GM18526 (cell line): Measurements from ENCODE around the gene PTPRK.
A peak's percentile ranks its signal among the peaks of the same experiment; 100 is the strongest.

Source experiments
- POLR2A ChIP-seq: IDR thresholded peaks from 3 replicates; pipeline ENCODE4 v1.6.1; 2011; ENCODE audit not compliant: insufficient read length; ENCODE audit errors: extremely low read depth

The PTPRK gene

GRCh38 chr6:128520436-128521281 is at the start of gene PTPRK:
Gene PTPRK, minus strand, starts transcription at chr6:128520599. Its CDS starts 241 bp downstream, at chr6:128520358.
- peak; percentile 66 for TF ChIP-seq POLR2A

GRCh38 chr6:128567029-128567428 is 46.6 kb upstream of the PTPRK start:
- no peak for TF ChIP-seq POLR2A

GRCh38 chr6:128560966-128561365 is 40.6 kb upstream of the PTPRK start:
- no peak for TF ChIP-seq POLR2A

- TF ChIP-seq POLR2A: no peak
Measured at GRCh38 chr6:128558924-128559323, 38.5 kb upstream of the PTPRK start.

- TF ChIP-seq POLR2A: no peak
Measured at GRCh38 chr6:128558021-128558420, 37.6 kb upstream of the PTPRK start.

- TF ChIP-seq POLR2A: no peak
Measured at GRCh38 chr6:128557081-128557480, 36.7 kb upstream of the PTPRK start.

GRCh38 chr6:128554302-128554701 is 33.9 kb upstream of the PTPRK start:
- no peak for TF ChIP-seq POLR2A

- TF ChIP-seq POLR2A: no peak
Measured at GRCh38 chr6:128541261-128541660, 20.9 kb upstream of the PTPRK start.

- no peak for TF ChIP-seq POLR2A
Measured at GRCh38 chr6:128538763-128539162, 18.4 kb upstream of the PTPRK start.

- no peak for TF ChIP-seq POLR2A
Measured at GRCh38 chr6:128532827-128533226, 12.4 kb upstream of the PTPRK start.

- TF ChIP-seq POLR2A: no peak
Measured at GRCh38 chr6:128532136-128532535, 11.7 kb upstream of the PTPRK start.

- no peak for TF ChIP-seq POLR2A
Measured at GRCh38 chr6:128531696-128532095, 11.3 kb upstream of the PTPRK start.

- no peak for TF ChIP-seq POLR2A
Measured at GRCh38 chr6:128528241-128528640, 7.8 kb upstream of the PTPRK start.

- TF ChIP-seq POLR2A: no peak
Measured at GRCh38 chr6:128527375-128527774, 7.0 kb upstream of the PTPRK start.

GRCh38 chr6:128526152-128526914 is 5.9 kb upstream of the PTPRK start:
- TF ChIP-seq POLR2A: no peak

GRCh38 chr6:128525406-128525805 is 5.0 kb upstream of the PTPRK start:
- no peak for TF ChIP-seq POLR2A
